GM23338 (cell line): ENCODE data around the gene MRPL2. TPM values are rescaled to one million over a fixed set of nuclear protein-coding genes. Genes with fewer than 3 reads are reported as not detected.
"Not testable (repeated sequence)": the region's sequence is repeated elsewhere in the genome, so short reads cannot be mapped to it uniquely, and the experiment has no call there.

Experiments used
- ATAC-seq: fragments of 200-7000 bp; cut with Tn5 transposase; 3 replicates; pipeline ENCODE4 v1.9.1; 2020
- DNase-seq: peaks from one replicate; pipeline ENCODE4 v3.0.0-alpha.2; 2015; ENCODE audit warnings: low spot score
- H2AFZ ChIP-seq: fragments of 200-600 bp; sonication (generic); 2 replicates; pipeline ENCODE4 v1.8.0; 2016; ENCODE audit warnings: antibody characterized with exemption, mild to moderate bottlenecking, moderate library complexity
- H3F3A ChIP-seq: fragments of 200-600 bp; sonication (generic); replicated peaks from 2 replicates; pipeline ENCODE4 v1.8.0; 2017; ENCODE audit warnings: antibody characterized with exemption, mixed run types, low read depth
- H3K27ac ChIP-seq: fragments of 200-600 bp; sonication (generic); 2 replicates; pipeline ENCODE4 v1.6.1; 2016; ENCODE audit warnings: low read depth
- H3K27me3 ChIP-seq: fragments of 200-600 bp; sonication (generic); 2 replicates; pipeline ENCODE4 v1.8.0; 2016; ENCODE audit warnings: mild to moderate bottlenecking, mixed run types, moderate library complexity; ENCODE audit not compliant: insufficient read depth
- H3K36me3 ChIP-seq: fragments of 200-600 bp; sonication (generic); 2 replicates; pipeline ENCODE4 v1.8.0; 2016; ENCODE audit warnings: mild to moderate bottlenecking; ENCODE audit not compliant: insufficient read depth
- H3K4me1 ChIP-seq: fragments of 200-600 bp; sonication (generic); 2 replicates; pipeline ENCODE4 v1.8.0; 2016; ENCODE audit warnings: mild to moderate bottlenecking, moderate library complexity; ENCODE audit not compliant: insufficient read depth
- H3K4me2 ChIP-seq: fragments of 200-600 bp; sonication (generic); 2 replicates; pipeline ENCODE4 v1.7.1; 2017; ENCODE audit warnings: mixed run types
- H3K4me3 ChIP-seq: fragments of 200-600 bp; sonication (generic); 2 replicates; pipeline ENCODE4 v1.6.1; 2016; ENCODE audit warnings: mixed run types
- H3K79me2 ChIP-seq: fragments of 200-600 bp; sonication (generic); replicated peaks from 2 replicates; pipeline ENCODE4 v1.8.0; 2017; ENCODE audit warnings: mild to moderate bottlenecking; ENCODE audit not compliant: insufficient read depth
- H3K9me2 ChIP-seq: fragments of 200-600 bp; sonication (generic); 2 replicates; pipeline ENCODE4 v1.8.0; 2017; ENCODE audit not compliant: insufficient read depth
- H4K20me1 ChIP-seq: fragments of 200-600 bp; sonication (generic); replicated peaks from 2 replicates; pipeline ENCODE4 v1.8.0; 2017; ENCODE audit warnings: mild to moderate bottlenecking; ENCODE audit not compliant: insufficient read depth
- H3K27ac Mint-ChIP-seq: 2 replicates; pipeline ENCODE4 v1.8.0; 2020; ENCODE audit warnings: inconsistent platforms, mild to moderate bottlenecking, moderate library complexity, mixed read lengths
- H3K27me3 Mint-ChIP-seq: 3 replicates; pipeline ENCODE4 v1.8.0; 2022; ENCODE audit warnings: low read depth, mild to moderate bottlenecking, moderate library complexity, mixed read lengths, inconsistent platforms; ENCODE audit not compliant: insufficient read depth, poor library complexity
- H3K36me3 Mint-ChIP-seq: 3 replicates; pipeline ENCODE4 v1.8.0; 2021; ENCODE audit warnings: low read depth, mild to moderate bottlenecking, inconsistent platforms, moderate library complexity, mixed read lengths
- H3K4me1 Mint-ChIP-seq: 3 replicates; pipeline ENCODE4 v1.8.0; 2020; ENCODE audit warnings: mild to moderate bottlenecking, inconsistent platforms, mixed read lengths
- H3K4me3 Mint-ChIP-seq: 3 replicates; pipeline ENCODE4 v1.8.0; 2021; ENCODE audit warnings: moderate library complexity, mild to moderate bottlenecking, inconsistent platforms, mixed read lengths
- H3K9me3 Mint-ChIP-seq: 3 replicates; pipeline ENCODE4 v1.8.0; 2020; ENCODE audit warnings: moderate library complexity, mild to moderate bottlenecking, inconsistent platforms, mixed read lengths
- EZH2 ChIP-seq: fragments of 200-600 bp; sonication (generic); IDR thresholded peaks from one replicate; pipeline ENCODE4 v1.8.0; 2017; ENCODE audit warnings: antibody characterized with exemption, mild to moderate bottlenecking, low read depth; ENCODE audit not compliant: unreplicated experiment
- EZH2phosphoT487 ChIP-seq: fragments of 200-600 bp; sonication (generic); IDR thresholded peaks from one replicate; pipeline ENCODE4 v1.8.1; 2018; ENCODE audit warnings: antibody characterized with exemption; ENCODE audit not compliant: unreplicated experiment
- NANOG ChIP-seq: IDR thresholded peaks from 2 replicates; pipeline ENCODE4 v1.6.1; 2016; ENCODE audit warnings: antibody characterized with exemption, borderline replicate concordance
- POLR2AphosphoS5 ChIP-seq: IDR thresholded peaks from 2 replicates; pipeline ENCODE4 v1.6.1; 2016; ENCODE audit warnings: antibody characterized with exemption, low read depth
- STAT1 ChIP-seq: IDR thresholded peaks from one replicate; pipeline ENCODE4 v1.6.1; 2016; ENCODE audit warnings: antibody characterized with exemption; ENCODE audit not compliant: unreplicated experiment
- ZNF114 ChIP-seq: fragments of 250-450 bp; sonication (Bioruptor Pico); IDR thresholded peaks from 2 replicates; pipeline ENCODE4 v1.5.0; 2020; ENCODE audit warnings: mild to moderate bottlenecking, moderate library complexity
- ZNF331 ChIP-seq: fragments of 250-450 bp; sonication (Bioruptor Pico); IDR thresholded peaks from 2 replicates; pipeline ENCODE4 v1.5.0; 2020; ENCODE audit warnings: low read depth, mild to moderate bottlenecking, moderate library complexity
- polyA plus RNA-seq: library from polyadenylated mRNA; unstranded; fragments of >200 nt; fragmentation: Nextera tagmentation; extraction: Ambion mirVana; gene quantifications from 2 replicates; pipeline ENCODE4 v1.2.1, GENCODE V29; 2016
- total RNA-seq: library from RNA; depleted of rRNA; stranded (reverse); fragments of >200 nt; shearing (Covaris generic); gene quantifications from 2 replicates; pipeline ENCODE4 v1.2.3, GENCODE V29; 2014
- TF ChIP-seq, protein P1 (sequence below), 2 experiments: fragments of 200-600 bp in 1 of 2; sonication (generic) in 1 of 2; conservative IDR thresholded peaks; 2 replicates each; pipeline versions ENCODE4 v1.5.1 to v1.6.1; 2016 to 2017; ENCODE audit warnings: antibody characterized with exemption in 2 of 2, low read depth in 2 of 2, mild to moderate bottlenecking in 2 of 2, moderate library complexity in 1 of 2
- TF ChIP-seq, protein P2 (sequence below): IDR thresholded peaks from one replicate; pipeline ENCODE4 v1.6.1; 2018; ENCODE audit warnings: antibody characterized with exemption; ENCODE audit not compliant: unreplicated experiment

The MRPL2 gene
- total and polyA plus RNA-seq, 2 experiments from 2014 or later, result 32.3 to 128 TPM

DNA sequence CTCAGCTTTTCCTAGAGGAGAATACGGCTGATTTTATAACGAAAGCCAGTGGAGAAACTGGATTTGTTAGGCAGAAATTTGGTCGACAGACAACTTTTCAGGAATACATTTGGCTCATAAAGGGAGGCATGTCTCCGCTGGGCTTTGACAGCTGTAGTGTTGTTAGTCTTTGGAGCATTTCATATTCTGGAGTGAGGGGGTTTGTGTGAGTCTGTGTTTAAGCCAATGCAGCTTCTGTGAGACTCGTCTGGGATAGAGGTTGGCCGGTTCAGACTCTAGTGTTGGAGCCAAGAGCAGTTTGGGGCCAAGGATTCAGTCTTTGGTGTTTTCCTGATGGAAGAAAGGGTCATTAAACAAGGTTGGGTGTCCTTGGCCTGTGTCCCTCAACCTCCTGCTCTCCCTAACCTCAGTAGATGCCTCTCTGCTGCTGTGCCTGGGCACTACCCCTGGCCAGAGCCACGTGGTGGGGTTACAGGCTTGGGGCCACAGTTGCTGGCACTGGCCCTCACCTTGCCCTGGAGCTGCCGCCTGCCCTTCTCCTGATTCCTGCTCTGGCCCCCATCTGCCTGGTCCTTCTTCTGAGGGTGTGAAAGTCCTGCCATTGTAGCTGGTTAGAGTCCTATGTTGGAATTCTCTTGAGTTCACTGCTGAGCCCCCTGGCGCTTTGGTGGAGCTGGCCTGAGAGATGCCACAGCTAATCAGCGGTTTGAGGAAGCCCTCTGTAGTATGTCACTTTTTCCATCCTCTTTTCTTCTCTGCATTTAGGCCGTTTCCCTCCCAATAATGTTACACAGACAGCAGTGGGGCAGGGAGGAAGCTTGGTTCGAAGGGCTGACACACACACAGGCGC is 23.8 kb upstream of the MRPL2 start:
- TF ChIP-seq, protein P1, sequence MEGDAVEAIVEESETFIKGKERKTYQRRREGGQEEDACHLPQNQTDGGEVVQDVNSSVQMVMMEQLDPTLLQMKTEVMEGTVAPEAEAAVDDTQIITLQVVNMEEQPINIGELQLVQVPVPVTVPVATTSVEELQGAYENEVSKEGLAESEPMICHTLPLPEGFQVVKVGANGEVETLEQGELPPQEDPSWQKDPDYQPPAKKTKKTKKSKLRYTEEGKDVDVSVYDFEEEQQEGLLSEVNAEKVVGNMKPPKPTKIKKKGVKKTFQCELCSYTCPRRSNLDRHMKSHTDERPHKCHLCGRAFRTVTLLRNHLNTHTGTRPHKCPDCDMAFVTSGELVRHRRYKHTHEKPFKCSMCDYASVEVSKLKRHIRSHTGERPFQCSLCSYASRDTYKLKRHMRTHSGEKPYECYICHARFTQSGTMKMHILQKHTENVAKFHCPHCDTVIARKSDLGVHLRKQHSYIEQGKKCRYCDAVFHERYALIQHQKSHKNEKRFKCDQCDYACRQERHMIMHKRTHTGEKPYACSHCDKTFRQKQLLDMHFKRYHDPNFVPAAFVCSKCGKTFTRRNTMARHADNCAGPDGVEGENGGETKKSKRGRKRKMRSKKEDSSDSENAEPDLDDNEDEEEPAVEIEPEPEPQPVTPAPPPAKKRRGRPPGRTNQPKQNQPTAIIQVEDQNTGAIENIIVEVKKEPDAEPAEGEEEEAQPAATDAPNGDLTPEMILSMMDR (conservative IDR thresholded peaks at IDR 0.05; ENCODE audit: low read depth in 2 of 2), result no peak
- TF ChIP-seq POLR2AphosphoS5 (no peak), ZNF331 (CRISPR knock-in tag) (no peak), EZH2phosphoT487 (no peak), ZNF114 (CRISPR knock-in tag) (no peak), STAT1 (no peak), EZH2 (no peak), NANOG (no peak)
- TF ChIP-seq, protein P2, sequence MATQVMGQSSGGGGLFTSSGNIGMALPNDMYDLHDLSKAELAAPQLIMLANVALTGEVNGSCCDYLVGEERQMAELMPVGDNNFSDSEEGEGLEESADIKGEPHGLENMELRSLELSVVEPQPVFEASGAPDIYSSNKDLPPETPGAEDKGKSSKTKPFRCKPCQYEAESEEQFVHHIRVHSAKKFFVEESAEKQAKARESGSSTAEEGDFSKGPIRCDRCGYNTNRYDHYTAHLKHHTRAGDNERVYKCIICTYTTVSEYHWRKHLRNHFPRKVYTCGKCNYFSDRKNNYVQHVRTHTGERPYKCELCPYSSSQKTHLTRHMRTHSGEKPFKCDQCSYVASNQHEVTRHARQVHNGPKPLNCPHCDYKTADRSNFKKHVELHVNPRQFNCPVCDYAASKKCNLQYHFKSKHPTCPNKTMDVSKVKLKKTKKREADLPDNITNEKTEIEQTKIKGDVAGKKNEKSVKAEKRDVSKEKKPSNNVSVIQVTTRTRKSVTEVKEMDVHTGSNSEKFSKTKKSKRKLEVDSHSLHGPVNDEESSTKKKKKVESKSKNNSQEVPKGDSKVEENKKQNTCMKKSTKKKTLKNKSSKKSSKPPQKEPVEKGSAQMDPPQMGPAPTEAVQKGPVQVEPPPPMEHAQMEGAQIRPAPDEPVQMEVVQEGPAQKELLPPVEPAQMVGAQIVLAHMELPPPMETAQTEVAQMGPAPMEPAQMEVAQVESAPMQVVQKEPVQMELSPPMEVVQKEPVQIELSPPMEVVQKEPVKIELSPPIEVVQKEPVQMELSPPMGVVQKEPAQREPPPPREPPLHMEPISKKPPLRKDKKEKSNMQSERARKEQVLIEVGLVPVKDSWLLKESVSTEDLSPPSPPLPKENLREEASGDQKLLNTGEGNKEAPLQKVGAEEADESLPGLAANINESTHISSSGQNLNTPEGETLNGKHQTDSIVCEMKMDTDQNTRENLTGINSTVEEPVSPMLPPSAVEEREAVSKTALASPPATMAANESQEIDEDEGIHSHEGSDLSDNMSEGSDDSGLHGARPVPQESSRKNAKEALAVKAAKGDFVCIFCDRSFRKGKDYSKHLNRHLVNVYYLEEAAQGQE, result no peak
- H3K36me3 Mint-ChIP-seq, result peaks cover 3% of the 10 kb centered on the region; the same call in 2 of the 3 replicates
- H3K4me1 Mint-ChIP-seq, result peaks cover 37% of the 10 kb centered on the region
- H3K4me2 ChIP-seq, result no peak overlapping the region
- H3K9me2 ChIP-seq, result no peaks in the 10 kb centered on the region
- peaks cover 100% of the 10 kb centered on the region for H3K79me2 ChIP-seq
- no peaks in the 10 kb centered on the region for H3F3A ChIP-seq
- no peak overlapping the region; the same call in 1 of the 2 replicates for H3K27ac Mint-ChIP-seq
- no peak overlapping the region for H3K4me3 Mint-ChIP-seq
- H3K4me1 ChIP-seq, result peaks cover 23% of the 10 kb centered on the region
- H3K27me3 ChIP-seq, result no peaks in the 10 kb centered on the region
- H4K20me1 ChIP-seq, result peaks cover 57% of the 10 kb centered on the region
- no peaks in the 10 kb centered on the region for H3K36me3 ChIP-seq
- peaks cover 9% of the 10 kb centered on the region for H3K27me3 Mint-ChIP-seq
- DNase-seq, result no peak
- H3K9me3 Mint-ChIP-seq, result no peaks in the 10 kb centered on the region
- H2AFZ ChIP-seq, result no peak overlapping the region
- peak; percentile 41 for ATAC-seq
- H3K27ac ChIP-seq, result no peak overlapping the region
- no peak overlapping the region for H3K4me3 ChIP-seq

DNA sequence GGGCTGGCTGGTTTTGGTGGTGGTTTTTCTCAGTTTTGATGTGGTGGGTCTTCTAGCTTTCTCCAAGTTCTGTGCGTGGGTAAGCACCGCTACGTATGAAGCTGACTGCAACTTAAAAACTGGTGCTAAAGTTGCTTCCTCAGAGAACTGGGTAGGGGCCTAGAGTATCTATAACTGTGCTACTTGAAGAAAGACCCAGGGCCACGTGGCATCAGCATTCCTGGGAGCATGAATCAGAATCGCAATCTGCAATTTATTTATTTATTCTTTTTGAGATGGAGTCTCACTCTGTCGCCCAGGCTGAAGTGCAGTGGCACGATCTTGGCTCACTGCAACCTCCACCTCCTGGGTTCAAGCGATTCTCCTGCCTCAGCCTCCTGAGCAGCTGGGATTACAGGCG is 22.7 kb upstream of the MRPL2 start:
- not testable (repeated sequence) for H3K4me2 ChIP-seq, H3K9me3 Mint-ChIP-seq, H3F3A ChIP-seq, H3K27me3 ChIP-seq, H3K27ac ChIP-seq, DNase-seq, ATAC-seq, H3K36me3 ChIP-seq, H3K4me3 ChIP-seq, H3K36me3 Mint-ChIP-seq, H2AFZ ChIP-seq, H3K9me2 ChIP-seq, H3K27ac Mint-ChIP-seq, H3K4me3 Mint-ChIP-seq
- Histone ChIP-seq H3K4me1 (peaks cover 31% of the 10 kb centered on the region), H4K20me1 (peaks cover 64% of the 10 kb centered on the region), H3K79me2 (peaks cover 100% of the 10 kb centered on the region)
- Mint-ChIP-seq H3K4me1 (peaks cover 40% of the 10 kb centered on the region), H3K27me3 (peaks cover 13% of the 10 kb centered on the region)
